Measurements from ENCODE around the gene HTR3E.

DNA sequence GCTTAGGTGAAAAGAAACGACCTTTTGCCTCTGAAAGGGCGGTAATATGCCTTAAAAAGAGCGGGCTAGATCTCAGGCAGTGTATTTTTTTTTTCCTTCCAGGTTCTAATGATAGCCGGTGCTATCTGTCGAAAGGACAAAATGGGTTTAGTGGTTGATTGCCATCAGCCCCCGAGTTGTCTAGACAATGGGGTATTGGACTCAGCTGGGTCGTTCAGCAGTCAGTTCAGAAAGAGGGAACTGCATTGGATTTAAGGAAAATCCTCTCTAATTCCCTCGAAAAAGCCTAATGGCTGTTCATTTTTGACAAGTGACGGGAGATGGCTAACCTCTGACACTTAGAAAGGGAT is 39.0 kb downstream of the HTR3E start:
- no peak for TF ChIP-seq POLR2A (IDR thresholded peaks at IDR 0.05)
- TF ChIP-seq, protein P1, sequence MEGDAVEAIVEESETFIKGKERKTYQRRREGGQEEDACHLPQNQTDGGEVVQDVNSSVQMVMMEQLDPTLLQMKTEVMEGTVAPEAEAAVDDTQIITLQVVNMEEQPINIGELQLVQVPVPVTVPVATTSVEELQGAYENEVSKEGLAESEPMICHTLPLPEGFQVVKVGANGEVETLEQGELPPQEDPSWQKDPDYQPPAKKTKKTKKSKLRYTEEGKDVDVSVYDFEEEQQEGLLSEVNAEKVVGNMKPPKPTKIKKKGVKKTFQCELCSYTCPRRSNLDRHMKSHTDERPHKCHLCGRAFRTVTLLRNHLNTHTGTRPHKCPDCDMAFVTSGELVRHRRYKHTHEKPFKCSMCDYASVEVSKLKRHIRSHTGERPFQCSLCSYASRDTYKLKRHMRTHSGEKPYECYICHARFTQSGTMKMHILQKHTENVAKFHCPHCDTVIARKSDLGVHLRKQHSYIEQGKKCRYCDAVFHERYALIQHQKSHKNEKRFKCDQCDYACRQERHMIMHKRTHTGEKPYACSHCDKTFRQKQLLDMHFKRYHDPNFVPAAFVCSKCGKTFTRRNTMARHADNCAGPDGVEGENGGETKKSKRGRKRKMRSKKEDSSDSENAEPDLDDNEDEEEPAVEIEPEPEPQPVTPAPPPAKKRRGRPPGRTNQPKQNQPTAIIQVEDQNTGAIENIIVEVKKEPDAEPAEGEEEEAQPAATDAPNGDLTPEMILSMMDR (IDR thresholded peaks at IDR 0.05) = no peak
- TF ChIP-seq POLR2AphosphoS5 (IDR thresholded peaks at IDR 0.05; ENCODE audit: insufficient read depth in 1 of 2, low read depth in 1 of 2) = no peak

Measured in vagina (tissue), 2 donors.